Psoas muscle (tissue), 8 donors: Measurements from ENCODE around the gene ITGA3. TPM values are rescaled to one million over a fixed set of nuclear protein-coding genes. Genes with fewer than 3 reads are reported as not detected.

Experiments
- ATAC-seq, 4 donors: fragments of 200-7000 bp; cut with Tn5 transposase; one replicate each; pipeline ENCODE4 v1.9.1; 2020; ENCODE audit warnings: moderate library complexity in 3 of 4, mild to moderate bottlenecking in 2 of 4
- DNase-seq, 2 donors: peaks; one replicate each; pipeline ENCODE4 v3.0.0-alpha.2; 2020
- H3K27ac ChIP-seq: fragments of 200-600 bp; one replicate; pipeline ENCODE4 v1.8.0; 2022
- H3K27me3 ChIP-seq, 3 donors: fragments of 200-600 bp in 1 of 3; one replicate each; pipeline versions ENCODE4 v1.6.1 to v1.8.0; 2013 to 2022; ENCODE audit warnings: low read length in 2 of 3, mild to moderate bottlenecking in 2 of 3, moderate library complexity in 1 of 3; ENCODE audit not compliant: insufficient read depth in 3 of 3
- H3K36me3 ChIP-seq, 2 donors: fragments of 200-600 bp in 1 of 2; one replicate each; pipeline versions ENCODE4 v1.6.1 to v1.8.0; 2013 to 2022; ENCODE audit warnings: low read depth in 1 of 2, mild to moderate bottlenecking in 1 of 2, moderate library complexity in 1 of 2; ENCODE audit not compliant: insufficient read depth in 1 of 2
- H3K4me1 ChIP-seq: fragments of 200-600 bp; one replicate; pipeline ENCODE4 v1.8.0; 2022
- H3K4me3 ChIP-seq: fragments of 200-600 bp; one replicate; pipeline ENCODE4 v1.8.0; 2022; ENCODE audit warnings: mild to moderate bottlenecking
- H3K9me3 ChIP-seq: fragments of 200-600 bp; one replicate; pipeline ENCODE4 v1.8.0; 2022
- CTCF ChIP-seq: fragments of 200-600 bp; IDR thresholded peaks from one replicate; pipeline ENCODE4 v1.8.0; 2022; ENCODE audit warnings: antibody characterized with exemption
- WGBS, 3 donors: extraction: QIAGEN DNeasy Blood & Tissue Kit; methylation state at CpG; one replicate each; pipeline versions ENCODE4 v1.1.6 to v1.1.7; 2013; 5-methylcytosine and 5-hydroxymethylcytosine counted together
- intact Hi-C, 2 donors: fragments of 100-400 bp; cut with DNase I; formaldehyde crosslinking; loops; one replicate each; pipeline versions ENCODE4 v1.11.0 to v1.14.2; 2022
- polyA plus RNA-seq, 3 donors: library from polyadenylated mRNA; stranded (reverse); fragments of 200-250 nt; gene quantifications; one replicate each; pipeline ENCODE4 v1.2.3, GENCODE V29; 2013
- total RNA-seq, 4 donors: library from RNA; stranded (reverse); fragmentation: NEBNext Ultra II Directional in 2 of 4; extraction: Animal tissue kit (Norgen Biotek cat#: 25700) in 2 of 4; gene quantifications; one replicate each; pipeline versions ENCODE4 v1.2.1 to v1.2.4, GENCODE V29; 2021 to 2023
- donor health status: healthy with polysubstance abuse.
- donor health status: DM: no; HTN: no; CAD: no; lungs with moderate emphysema.
- donor health status: Bipolar disorder and iron deficiency.
- donor health status: healthy.
- donor health status: DM: yes; HTN: yes; CAD: no.
- donor health status: DM: no; HTN: no; CAD: no.
- donor health status: DM: no; HTN: no; CAD: no.
- donor health status: DM: yes; HTN: yes; CAD: no.

Gene ITGA3
- total and polyA plus RNA-seq, 7 donors = 4.9 to 21.9 (median 10.9) TPM

DNA sequence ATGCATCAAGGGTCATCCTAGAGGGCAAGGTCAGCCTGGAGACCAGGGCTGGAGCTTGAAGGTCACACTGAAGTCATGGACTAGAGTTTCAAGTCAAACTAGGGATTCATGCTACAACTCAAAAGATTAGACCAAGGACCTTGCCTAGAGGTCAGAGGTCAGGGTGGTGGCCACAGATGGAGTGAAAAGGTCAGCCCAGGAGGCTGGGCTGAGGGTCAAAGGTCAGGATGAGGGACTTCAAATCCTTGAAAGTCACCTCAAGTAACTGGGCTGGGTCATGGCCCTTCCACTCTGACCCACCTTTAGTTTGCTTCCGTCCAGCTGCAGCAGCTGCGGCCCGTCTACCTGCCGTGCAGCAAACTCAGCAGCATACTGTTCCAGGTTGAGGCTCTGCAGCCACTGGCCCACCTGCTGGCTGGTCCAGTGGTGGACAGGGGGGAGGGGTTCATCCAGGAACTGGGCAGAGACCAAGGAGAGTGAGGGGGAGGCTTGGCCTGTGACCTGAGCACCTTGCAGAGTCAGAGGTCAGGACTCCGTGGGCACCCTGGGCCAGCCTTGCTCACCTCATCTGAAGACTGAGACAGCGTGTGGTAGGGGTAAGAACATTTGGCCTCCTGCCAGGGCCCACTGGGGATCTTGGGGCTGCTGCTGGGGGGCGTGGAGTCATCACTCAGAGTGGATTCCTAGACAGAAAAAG, 57.9 kb downstream of the ITGA3 start:
- Histone ChIP-seq H3K4me1 (peaks cover 44% of the 10 kb centered on the region), H3K4me3 (no peak overlapping the region), H3K27me3 (no peaks in the 10 kb centered on the region), H3K27ac (peak overlapping the region; percentile 98), H3K36me3 (peaks cover 0 to 15% of the 10 kb centered on the region in 2 donors), H3K9me3 (no peaks in the 10 kb centered on the region)
- 68 to 83% (median 72%) methylated on average over 7 of the region's 7 CpGs for WGBS, 3 donors
- DNase-seq = no peak
- ATAC-seq = no peak
- TF ChIP-seq CTCF = no peak
- intact Hi-C loops = loop anchor here in 1 of 2 donors (5.0 kb wide), 1 partner anchor 34 kb away; no protein-coding TSS in a partner anchor

DNA sequence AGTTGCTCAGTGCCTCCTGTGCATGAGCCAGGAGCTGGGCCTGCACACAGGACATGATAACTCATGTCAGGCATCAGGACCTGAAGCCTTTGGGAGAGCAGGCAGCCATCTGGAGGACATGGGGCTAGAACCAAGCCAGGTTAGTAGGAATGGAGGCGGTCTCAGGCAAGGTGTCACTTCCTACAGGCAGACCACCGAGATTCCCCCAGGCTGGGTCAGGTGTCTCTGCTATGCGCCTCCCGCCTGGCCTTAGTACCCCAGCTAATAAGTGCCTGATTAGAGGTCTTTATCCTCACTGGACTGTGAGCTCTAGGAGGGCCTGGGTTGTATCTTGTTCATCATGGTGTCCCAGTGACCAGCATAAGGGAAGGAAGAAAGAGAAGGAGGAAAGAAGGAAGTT, 58.5 kb downstream of the ITGA3 start:
- 83 to 88% (median 83%) methylated on average over 4 of the region's 4 CpGs for WGBS, 3 donors
- no peak for TF ChIP-seq CTCF
- no peak for DNase-seq
- H3K4me3 ChIP-seq = no peak overlapping the region
- no peaks in the 10 kb centered on the region for H3K27me3 ChIP-seq
- H3K36me3 ChIP-seq = peaks cover 0 to 9% of the 10 kb centered on the region in 2 donors
- H3K9me3 ChIP-seq = no peaks in the 10 kb centered on the region
- intact Hi-C loops = loop anchor here in 1 of 2 donors (5.0 kb wide), 1 partner anchor 33 kb away; no protein-coding TSS in a partner anchor
- ATAC-seq = no peak
- no peak overlapping the region for H3K27ac ChIP-seq
- H3K4me1 ChIP-seq = peaks cover 44% of the 10 kb centered on the region

DNA sequence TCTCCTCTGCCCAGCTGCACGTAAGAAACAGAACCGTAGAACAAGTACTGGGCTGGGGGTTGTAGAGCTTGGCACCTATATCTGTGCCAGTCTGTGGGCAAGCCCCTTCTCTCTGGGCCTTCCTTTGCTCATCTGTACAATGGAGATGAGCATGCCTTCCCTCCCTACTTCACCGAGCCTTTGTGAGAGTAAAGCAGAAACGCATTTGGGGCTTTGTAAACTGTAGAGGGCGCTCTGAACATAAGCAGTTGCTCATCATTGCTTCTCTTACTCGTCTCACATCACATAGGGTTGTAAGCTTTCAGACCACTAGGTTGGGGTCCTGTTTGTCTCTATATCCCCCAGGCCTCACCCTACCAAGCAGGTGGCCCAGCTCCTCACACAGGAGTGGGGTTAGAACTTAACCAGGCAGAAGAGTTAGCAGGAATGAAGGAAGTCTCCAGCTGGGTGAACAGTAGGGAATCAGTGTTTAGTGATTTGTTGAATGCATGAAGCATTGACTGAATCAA, 59.0 kb downstream of the ITGA3 start:
- DNase-seq = no peak
- Histone ChIP-seq H3K27ac (no peak overlapping the region), H3K4me1 (peaks cover 44% of the 10 kb centered on the region), H3K36me3 (peaks cover 0 to 4% of the 10 kb centered on the region in 2 donors), H3K27me3 (no peaks in the 10 kb centered on the region), H3K4me3 (no peak overlapping the region), H3K9me3 (no peaks in the 10 kb centered on the region)
- ATAC-seq = no peak
- peak; percentile 55 for TF ChIP-seq CTCF
- intact Hi-C loops = loop anchor here (5.0 kb wide), 2 partner anchors 32 to 57 kb away; no protein-coding TSS in a partner anchor
- 13 to 26% (median 13%) methylated on average over 6 of the region's 6 CpGs for WGBS, 3 donors

DNA sequence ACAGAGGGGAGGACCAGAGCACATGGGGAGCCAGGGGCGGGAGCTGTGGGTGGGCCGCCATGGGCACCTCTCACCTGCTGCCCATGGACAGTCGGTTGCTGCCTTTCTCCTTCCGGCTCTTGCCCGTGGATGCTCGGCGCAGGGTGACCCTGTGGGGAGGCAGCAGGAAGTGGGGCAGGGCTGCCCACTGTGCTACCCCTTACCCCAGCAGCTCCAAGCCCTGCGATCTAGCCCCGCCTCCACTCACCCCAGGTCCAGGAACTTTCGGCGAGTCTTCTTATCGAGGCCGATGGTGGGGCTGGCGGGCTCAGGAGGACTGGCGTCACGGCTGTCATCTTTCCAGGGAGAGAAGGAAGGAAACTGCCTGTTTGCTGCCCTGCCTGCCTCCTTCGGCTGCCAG, 59.8 kb downstream of the ITGA3 start:
- DNase-seq (no peak), ATAC-seq (no peak)
- no peaks in the 10 kb centered on the region for H3K27me3 ChIP-seq
- H3K9me3 ChIP-seq = no peaks in the 10 kb centered on the region
- no peak for TF ChIP-seq CTCF
- WGBS, 3 donors = 52 to 58% (median 54%) methylated on average over 16 to 17 of the region's 17 CpGs
- H3K27ac ChIP-seq = no peak overlapping the region
- H3K4me1 ChIP-seq = peaks cover 38% of the 10 kb centered on the region
- intact Hi-C loops = loop anchor here (2.0 to 5.0 kb wide), 2 partner anchors 45 to 57 kb away; no protein-coding TSS in a partner anchor
- H3K36me3 ChIP-seq = no peaks in the 10 kb centered on the region
- no peak overlapping the region for H3K4me3 ChIP-seq
